GM18867 (cell line): Measurements from ENCODE around the gene CPEB3.
"Not testable (repeated sequence)": the region's sequence is repeated elsewhere in the genome, so short reads cannot be mapped to it uniquely, and the experiment has no call there.

Experiments used
- ATAC-seq: cut with Tn5 transposase; IDR thresholded peaks from one replicate; pipeline ENCODE4 v1.9.1; 2021; ENCODE audit warnings: mild to moderate bottlenecking, moderate library complexity; ENCODE audit not compliant: unreplicated experiment

The CPEB3 gene

DNA sequence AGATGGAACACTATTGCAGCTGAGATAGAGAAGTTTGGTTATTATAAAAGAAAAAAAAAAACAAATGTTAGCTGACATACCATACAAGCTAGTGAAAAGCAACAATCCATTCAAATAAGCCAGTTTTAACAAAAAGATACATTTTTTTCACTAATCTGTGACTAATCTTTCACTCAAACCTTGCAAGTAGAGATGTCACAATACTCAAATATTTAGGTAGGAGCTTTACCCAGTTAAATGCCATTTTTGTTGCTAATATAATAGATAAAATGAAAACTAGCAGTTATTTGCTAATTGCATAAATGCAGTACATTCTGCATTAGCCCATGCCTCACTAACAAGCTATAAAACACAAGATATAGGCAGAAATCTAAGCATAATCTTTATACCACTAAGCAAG, 243.7 kb downstream of the CPEB3 start:
- no peak for ATAC-seq

DNA sequence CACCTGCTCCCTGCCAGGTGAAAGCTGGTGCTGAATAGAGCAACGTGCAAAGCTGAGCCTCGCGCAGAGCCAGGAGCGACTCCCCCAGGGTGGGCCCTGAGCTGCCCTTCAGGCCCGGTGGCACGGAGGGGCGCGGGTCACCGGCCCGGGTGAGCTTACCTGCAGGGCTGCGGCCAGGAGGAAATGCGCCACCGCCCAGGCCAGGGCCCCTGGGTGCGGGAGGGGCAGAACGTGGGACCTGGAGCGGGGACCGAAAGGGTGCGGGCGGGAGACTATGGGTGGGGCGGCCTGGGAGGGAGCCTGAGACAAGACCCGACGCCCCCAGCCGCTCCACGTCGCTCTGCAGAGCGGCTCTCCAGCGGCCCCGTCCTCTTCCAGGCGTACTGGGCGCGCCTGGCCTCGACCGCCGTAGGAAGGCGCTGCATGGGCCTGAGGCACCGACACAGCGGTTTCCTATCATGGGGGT, 245.2 kb downstream of the CPEB3 start:
- no peak for ATAC-seq

DNA sequence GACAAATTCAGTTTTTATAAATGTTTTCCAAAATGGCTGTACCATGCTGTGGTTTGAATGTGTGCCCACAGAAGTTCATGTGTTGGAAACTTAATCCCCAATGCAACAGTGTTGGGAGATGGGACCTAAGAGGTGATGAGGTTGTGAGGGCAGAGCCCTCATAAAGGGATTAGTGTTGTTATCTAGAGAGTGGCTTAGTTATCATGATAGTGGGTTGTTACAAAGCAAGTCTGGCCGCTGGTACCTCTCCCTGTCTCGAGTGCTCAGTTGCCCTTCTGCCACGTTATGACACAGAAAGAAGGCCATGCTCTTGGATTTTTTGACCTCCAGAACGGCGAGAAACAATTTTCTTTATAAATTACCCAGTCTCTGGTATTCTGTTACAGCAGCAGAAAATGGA, 248.3 kb downstream of the CPEB3 start:
- ATAC-seq, result no peak

DNA sequence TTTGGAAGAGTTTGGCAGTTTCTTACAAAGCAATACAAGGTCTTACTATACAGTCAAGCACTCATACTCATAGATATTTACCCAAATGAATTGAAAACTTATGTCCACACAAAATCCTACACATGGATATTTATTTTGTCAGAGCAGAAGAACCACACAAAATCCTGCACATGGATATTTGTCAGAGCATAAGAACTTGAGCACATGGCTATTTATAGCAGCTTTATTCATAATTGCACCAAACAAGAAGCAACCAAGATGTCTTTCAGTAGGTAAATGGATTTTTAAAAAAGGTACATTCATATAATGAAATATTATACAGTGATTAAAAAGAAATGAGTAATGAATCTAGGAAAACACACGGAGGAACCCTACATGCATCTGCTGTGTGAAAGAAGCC, 251.9 kb downstream of the CPEB3 start:
- no peak for ATAC-seq

DNA sequence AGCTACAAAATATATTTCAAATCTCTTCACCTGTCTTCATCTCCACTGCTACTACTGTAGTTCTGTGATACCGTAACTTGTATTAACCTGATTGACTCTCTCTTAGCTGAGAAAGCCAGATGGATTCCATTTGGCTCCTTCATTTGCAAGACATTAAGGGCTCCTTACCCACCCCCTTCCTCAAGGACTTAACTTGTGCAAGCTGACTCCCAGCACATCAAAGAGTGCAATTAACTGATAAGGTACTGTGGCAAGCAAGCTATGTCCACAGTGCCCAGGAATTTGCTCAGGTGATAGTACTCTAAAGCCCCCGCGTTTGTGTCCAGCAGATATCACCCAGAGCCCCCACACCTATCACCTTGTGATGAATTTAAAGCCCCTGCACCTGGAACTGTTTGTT, 257.8 kb downstream of the CPEB3 start:
- not testable (repeated sequence) for ATAC-seq

DNA sequence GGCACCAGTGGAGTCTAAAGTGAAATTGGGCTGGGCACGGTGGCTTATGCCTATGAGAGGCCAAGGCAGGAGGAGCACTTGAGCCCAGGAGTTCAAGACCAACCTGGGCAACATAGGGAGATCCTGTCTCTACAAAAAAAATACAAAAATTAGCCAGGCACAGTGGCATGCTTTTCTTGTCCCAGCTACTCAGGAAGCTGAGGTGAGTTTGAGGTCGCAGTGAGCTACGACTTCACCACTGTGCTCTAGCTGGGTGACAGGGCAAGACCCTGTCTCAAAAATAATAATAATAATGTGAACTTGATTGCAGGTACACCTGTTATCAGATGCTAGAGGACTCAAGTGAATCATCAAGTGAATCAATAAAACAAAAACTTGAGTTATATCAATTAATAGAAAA, 259.3 kb downstream of the CPEB3 start:
- ATAC-seq, result no peak

DNA sequence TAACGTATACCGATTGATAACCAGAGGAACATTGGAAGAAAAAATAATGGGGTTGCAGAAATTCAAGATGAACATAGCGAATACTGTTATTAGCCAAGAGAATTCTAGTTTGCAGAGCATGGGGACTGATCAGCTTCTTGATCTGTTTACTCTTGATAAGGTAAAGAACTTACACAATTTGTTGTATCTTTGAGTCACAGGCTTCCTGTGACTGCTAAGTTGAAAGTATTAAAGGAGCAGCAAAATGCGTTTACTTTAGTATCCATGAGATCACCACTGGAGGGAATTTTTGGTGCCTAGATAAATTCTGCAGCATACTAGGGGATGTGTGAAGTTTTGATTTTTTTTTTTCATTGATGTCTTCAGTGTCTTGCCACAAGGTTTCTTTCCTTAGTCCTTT, 263.7 kb downstream of the CPEB3 start:
- no peak for ATAC-seq

DNA sequence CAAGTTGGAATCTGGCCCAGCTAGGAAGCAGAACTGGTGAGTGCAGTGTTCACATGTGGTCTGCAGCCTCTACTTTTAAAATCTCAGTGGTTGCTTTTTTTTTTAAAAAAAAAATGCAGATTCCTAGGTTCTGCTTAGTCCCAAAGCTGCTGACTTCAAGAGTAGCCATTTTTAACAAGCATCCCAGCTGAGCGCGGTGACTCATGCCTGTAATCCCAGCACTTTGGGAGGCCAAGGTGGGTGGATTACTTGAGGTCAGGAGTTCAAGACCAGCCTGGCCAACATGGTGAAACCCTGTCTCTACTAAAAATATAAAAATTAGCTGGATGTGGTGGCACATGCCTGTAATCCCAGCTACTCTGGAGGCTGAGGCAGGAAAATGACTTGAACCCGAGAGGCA, 265.5 kb downstream of the CPEB3 start:
- not testable (repeated sequence) for ATAC-seq

DNA sequence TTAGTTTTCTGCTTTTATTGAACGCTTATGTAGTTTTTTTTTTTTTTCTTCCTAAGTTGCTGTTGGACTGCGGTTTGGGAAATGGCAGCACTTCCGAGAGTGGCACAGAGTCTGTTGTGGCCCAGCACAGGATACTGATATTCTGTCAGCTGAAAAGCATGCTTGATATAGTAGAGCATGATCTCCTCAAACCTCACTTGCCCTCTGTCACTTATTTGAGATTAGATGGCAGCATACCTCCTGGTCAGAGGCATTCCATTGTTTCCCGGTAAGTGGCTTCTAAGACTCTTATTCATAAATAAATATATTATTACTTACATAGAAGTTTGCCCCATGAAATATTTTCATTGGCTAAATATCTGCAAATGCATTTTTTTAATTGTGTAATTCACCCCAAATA, 266.2 kb downstream of the CPEB3 start:
- no peak for ATAC-seq

DNA sequence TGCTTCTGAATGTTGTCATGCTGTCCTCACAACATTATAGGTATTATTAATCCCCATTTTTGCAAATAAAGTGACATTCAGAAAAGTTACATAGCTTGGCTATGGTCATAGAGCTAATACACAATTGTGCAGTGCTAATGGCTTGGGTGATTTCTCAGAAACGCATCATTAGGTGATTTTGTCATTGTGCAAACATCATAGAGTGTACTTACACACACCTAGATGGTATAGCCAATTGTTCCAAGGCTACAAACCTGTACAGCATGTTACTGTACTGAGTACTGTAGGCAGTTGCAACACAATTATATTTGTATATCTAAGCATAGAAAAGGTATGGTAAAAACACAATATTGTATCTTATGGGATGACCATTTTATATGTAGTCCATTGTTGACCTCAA, 276.3 kb downstream of the CPEB3 start:
- ATAC-seq, result no peak

DNA sequence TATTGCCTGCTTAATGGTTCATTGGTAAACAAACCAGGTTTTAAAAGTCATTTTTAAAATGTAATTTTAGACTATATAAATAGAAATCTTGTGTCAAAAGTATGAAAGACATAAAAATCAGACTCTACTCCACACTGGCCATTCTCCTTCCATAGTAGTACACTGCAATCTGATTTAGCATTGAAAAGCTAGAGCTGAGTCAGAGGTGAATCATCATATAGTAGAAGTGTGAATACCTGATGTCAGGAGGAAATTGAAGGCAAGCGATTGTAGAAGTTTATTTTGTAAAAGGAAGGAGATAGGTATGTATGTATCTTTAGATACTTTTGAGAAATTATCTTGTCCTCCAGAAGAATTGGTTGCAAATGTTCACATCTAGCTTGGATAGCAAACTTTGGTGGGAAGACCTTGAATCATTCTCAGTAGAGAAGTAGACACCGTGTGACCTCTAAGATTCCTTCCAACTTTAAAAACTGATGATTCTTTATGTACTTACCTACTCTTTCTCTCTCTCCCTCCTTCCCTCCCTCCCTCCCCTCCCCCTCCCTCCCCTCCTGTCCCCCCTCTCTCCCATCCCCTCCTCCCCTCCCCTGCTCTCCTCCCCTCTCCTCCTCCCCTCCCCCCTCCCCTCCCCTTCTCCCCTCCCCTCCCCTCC, 279.2 kb downstream of the CPEB3 start:
- no peak for ATAC-seq

DNA sequence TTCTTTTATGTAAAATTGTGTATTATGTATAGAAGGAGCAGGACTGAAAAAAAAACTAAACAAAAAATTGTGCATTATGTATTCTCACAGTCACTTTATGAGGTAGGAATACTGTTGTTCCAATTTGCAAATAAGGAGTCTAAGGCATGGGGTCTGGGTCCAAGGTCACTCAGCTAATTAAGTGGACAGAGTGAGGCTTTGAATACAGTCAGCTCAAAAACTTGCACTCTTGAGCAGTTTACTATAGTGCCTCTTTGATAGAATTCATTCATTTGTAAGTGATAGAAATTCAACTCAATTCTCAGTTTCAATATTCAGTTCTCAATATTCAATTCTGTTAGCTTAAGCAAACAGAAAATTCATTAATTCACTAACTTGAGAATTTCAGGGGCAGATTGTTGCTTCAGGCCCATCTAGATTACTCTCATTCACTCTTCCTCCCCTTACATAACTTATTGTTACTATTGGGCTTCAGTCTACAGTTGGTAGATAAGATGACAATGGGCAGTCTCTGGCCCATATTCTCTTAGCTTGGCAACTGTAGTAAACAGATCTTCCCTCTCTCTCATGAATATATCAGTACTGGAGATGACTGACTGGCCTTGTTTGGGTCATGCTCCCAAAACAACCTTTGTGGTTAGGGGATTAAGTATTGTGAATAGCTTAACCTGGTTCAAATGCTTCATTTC, 280.7 kb downstream of the CPEB3 start:
- ATAC-seq, result no peak

DNA sequence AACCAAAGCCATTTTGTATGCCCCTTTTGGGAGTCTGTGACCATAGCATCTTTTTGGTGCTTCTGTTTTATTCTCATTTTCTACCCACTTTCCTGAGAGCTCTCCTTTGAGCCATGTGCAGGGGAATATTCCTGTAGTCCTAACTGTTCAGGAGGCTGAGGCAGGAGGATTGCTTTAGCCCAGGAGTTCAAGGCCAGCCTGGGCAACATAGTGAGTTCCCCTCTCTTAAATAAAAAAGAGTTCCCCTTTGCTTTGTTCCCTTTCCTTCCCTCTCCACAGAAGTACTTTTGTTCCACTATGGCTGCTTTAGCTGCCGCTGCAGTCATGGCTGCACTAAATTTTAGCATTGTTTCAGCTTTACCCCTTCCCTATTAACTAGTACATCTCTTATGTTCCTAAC, 281.4 kb downstream of the CPEB3 start:
- no peak for ATAC-seq

DNA sequence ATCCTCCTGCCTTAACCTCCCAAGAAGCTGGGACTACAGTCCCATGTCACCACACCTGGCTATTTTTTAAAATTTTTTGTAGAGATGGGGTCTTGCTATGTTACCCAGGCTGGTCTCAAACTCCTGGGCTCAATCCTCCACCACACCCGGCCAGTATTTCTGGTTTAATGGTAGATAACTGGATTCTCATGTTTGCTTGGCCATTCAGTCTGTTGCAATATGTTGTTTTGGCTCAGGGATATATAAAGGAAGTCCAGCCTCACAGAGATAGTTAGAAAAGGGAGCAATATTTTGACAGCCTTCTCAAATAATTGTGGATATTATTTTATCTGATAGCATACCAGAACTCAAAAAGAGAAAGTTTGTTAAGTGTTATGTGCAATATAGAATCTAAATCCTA, 284.9 kb downstream of the CPEB3 start:
- ATAC-seq, result no peak

DNA sequence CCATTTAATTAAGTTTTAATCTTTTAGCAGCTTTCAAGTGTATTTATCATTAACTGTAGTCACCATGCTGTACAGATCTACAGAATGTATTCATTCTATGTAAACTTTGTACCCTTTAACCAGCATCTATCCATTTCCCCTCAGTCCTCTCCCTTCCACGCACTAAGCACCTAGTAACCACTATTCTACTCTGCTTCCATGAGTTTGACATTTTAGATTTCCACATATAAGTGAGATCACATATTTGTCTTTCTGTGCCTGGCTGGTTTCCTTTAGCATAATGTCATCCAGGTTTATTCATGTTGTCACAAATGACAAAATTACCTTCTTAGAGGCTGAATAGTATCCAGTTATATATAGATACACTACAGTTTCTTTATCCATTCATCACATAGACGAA, 287.6 kb downstream of the CPEB3 start:
- no peak for ATAC-seq

DNA sequence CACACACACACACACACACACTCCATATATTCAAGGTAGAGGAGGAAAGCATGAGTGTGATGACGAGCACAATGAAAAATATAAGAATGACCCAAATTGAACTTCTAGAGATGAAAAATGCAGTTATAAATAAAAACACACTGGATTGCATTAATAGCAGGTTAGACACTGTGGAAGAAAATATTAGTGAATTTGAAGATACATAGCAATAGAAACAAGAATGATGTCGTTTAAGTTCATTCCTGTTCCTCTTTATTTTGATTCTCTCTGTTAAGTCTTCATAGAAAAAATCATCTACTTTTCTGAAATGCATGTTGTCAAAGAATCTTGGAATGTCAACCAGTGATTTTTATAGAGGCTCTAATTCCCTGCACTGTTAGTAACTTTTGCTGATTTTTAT, 288.9 kb downstream of the CPEB3 start:
- ATAC-seq, result no peak

DNA sequence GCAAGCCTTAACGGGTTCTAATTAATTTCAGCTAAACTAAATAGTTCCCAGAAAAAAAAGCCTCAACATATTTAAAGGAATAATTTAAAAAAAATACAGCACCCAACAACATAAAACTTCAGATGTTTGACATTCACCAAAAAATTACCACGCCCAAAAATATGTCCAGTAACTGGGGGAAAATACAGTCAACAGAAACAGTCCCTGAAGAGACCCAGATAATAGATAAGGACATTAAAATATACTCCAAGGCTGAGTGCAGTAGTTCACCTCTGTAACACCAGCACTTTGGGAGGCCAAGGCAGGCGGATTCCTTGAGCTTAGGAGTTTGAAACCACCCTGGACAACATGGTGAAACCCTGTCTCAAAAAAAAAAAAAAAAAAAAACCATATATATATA, 289.3 kb downstream of the CPEB3 start:
- ATAC-seq, result no peak
